IPS-20b (cell line): ENCODE measurements around the gene HAUS1.

Experiments used
- H3K27ac ChIP-seq: one replicate; pipeline ENCODE4 v1.5.1; 2013; ENCODE audit warnings: low read length
- H3K27me3 ChIP-seq: 2 replicates; pipeline ENCODE4 v1.6.1; 2013; ENCODE audit warnings: mild to moderate bottlenecking, low read length, inconsistent platforms; ENCODE audit not compliant: insufficient read depth
- H3K36me3 ChIP-seq: 2 replicates; pipeline ENCODE4 v1.6.1; 2013; ENCODE audit warnings: low read depth, mild to moderate bottlenecking, inconsistent platforms, low read length, moderate library complexity; ENCODE audit not compliant: insufficient read depth
- H3K4me1 ChIP-seq: 2 replicates; pipeline ENCODE4 v1.6.1; 2013; ENCODE audit warnings: mild to moderate bottlenecking, control low read depth, inconsistent platforms, low read length, moderate library complexity; ENCODE audit not compliant: insufficient read depth
- H3K4me3 ChIP-seq: 2 replicates; pipeline ENCODE4 v1.5.1; 2013; ENCODE audit warnings: mild to moderate bottlenecking, low read length, inconsistent platforms
- H3K9ac ChIP-seq: 2 replicates; pipeline ENCODE4 v1.6.1; 2013; ENCODE audit warnings: low read depth, mild to moderate bottlenecking, inconsistent platforms, low read length, moderate library complexity
- H3K9me3 ChIP-seq: 2 replicates; pipeline ENCODE4 v1.6.1; 2013; ENCODE audit warnings: mild to moderate bottlenecking, low read depth, low read length, inconsistent platforms; ENCODE audit not compliant: insufficient read depth

HAUS1 gene

DNA sequence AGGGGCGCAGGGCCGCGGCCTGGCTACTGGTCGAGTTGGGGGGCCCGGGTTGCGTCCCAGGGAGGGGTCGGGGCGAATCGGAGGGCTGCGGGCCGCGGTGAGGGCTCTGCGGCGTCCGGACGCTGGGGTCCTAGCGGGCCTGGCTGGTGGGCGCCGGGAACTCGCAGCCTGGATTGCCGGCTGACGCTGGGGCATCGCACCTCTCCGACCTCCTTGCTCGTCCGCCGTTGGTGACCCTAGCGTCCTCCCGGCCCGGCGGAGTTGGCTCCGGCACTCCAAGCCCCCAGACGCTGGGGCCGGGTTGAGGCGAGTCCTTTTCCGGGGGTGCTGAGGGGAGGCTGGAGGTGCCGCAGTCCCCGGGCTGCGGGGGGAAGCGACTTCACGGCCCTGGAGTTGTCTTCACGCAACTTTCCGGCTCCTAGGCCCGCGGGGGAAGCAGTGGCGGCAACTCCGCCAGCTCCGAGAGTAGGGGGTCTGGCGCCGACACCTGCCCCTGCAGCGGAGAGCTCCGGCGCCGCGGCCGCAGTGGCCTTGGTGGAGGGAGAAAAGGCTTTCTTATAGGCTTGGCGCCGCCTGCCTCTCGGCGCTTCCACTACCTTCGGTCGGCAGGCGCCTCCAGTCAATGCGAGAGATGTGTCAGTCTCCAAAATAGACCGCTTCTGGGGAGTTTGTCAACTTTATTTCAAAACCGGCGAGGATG, 70.3 kb downstream of the HAUS1 start:
- no peak overlapping the region for H3K27ac ChIP-seq
- no peaks in the 10 kb centered on the region for H3K27me3 ChIP-seq
- no peaks in the 10 kb centered on the region for H3K9me3 ChIP-seq
- peak overlapping the region; percentile 98; the same call in 1 of the 2 replicates for H3K9ac ChIP-seq
- H3K4me3 ChIP-seq, result peak overlapping the region; percentile 94
- no peaks in the 10 kb centered on the region for H3K36me3 ChIP-seq
- no peaks in the 10 kb centered on the region for H3K4me1 ChIP-seq

DNA sequence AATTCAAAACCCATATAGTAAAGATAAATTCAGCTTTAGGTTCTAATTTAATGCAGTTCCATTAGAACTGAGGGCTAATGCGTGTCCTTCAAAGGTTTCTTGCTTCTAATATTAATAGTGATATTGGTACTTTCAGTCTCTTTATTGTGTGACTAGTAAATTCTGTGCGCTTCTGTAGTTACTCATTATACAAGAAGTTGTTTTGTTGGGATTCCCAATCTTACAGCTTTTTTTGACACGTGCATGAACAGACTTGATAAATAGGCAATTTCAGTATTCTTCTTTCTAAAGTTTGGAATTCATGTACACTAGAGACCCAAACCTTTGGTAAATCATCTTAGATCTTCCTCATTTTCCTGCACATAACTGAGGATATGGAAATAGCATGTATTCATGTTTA, 71.8 kb downstream of the HAUS1 start:
- no peak overlapping the region for H3K4me3 ChIP-seq
- no peak overlapping the region for H3K9ac ChIP-seq
- H3K27ac ChIP-seq, result no peak overlapping the region

More for the DNA sequence above, 71.8 kb downstream of the HAUS1 start:
- H3K9me3 ChIP-seq, result no peaks in the 10 kb centered on the region
- H3K27me3 ChIP-seq, result no peaks in the 10 kb centered on the region
- H3K4me1 ChIP-seq, result no peaks in the 10 kb centered on the region
- H3K36me3 ChIP-seq, result no peaks in the 10 kb centered on the region
